Astrocyte of the cerebellum (primary cell): ENCODE data around the gene TLR9.

ENCODE experiments used
- DNase-seq: peaks from one replicate; pipeline ENCODE4 v3.0.0-alpha.2; 2011; ENCODE audit warnings: low read depth
- H3K4me3 ChIP-seq: 2 replicates; pipeline ENCODE4 v1.5.1; 2011; ENCODE audit warnings: mild to moderate bottlenecking, low read depth, low read length, moderate library complexity
- CTCF ChIP-seq: IDR thresholded peaks from 2 replicates; pipeline ENCODE4 v1.5.1; 2012; ENCODE audit warnings: low read length, low read depth, moderate library complexity, mild to moderate bottlenecking; ENCODE audit errors: missing control alignments
- in situ Hi-C: cut with HindIII; loops from 2 replicates; pipeline ENCODE4 v1.10.0; 2017; ENCODE audit warnings: low sequenced_read_pairs

TLR9 gene

GRCh38 chr3:52254608-52255007, 29.2 kb upstream of the TLR9 start:
- in situ Hi-C loops = no loop called here
- H3K4me3 ChIP-seq = no peak overlapping the region
- DNase-seq = no peak
- no peak for TF ChIP-seq CTCF

- no peak for DNase-seq
- no peak for TF ChIP-seq CTCF
- in situ Hi-C loops = no loop called here
- no peak overlapping the region for H3K4me3 ChIP-seq
These were observed 28.2 kb upstream of the TLR9 start for GRCh38 chr3:52253314-52254304.

GRCh38 chr3:52250122-52250521, 24.7 kb upstream of the TLR9 start:
- DNase-seq = no peak
- in situ Hi-C loops = no loop called here
- no peak overlapping the region for H3K4me3 ChIP-seq
- TF ChIP-seq CTCF = no peak

GRCh38 chr3:52249683-52250082, 24.2 kb upstream of the TLR9 start:
- TF ChIP-seq CTCF = no peak
- no peak for DNase-seq
- in situ Hi-C loops = no loop called here
- H3K4me3 ChIP-seq = no peak overlapping the region

DNA sequence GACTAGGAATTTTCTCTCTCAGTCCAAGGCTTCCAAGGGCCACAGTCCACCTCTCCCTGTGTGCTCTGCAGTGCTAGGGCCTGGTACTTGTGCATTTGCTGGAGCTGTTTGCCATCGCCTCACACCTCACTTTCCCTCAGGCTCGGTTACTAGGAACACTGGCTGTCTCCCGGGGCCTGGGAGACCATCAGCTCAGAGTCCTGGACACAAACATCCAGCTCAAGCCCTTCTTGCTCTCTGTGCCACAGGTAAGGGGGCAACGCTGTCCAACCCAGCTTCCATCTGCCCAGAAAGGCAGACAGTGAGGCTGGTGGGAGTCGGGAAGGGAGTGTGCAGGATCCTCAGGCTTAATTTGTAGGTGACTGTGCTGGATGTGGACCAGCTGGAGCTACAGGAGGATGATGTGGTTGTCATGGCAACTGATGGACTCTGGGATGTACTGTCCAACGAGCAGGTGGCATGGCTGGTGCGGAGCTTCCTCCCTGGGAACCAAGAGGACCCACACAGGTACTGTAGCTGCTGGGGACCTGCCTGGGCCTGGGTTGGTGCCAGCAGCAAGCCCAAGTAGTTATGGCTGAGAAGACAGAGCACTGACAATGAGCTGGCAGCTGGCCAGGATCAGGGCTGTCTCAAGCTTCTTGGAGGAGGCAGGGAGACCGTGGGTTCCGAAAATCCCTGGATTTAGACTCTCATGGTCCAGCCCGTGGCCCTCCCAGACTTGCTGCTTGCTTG, 23.5 kb upstream of the TLR9 start:
- no peak overlapping the region for H3K4me3 ChIP-seq
- in situ Hi-C loops = no loop called here
- DNase-seq = no peak

More for the DNA sequence above, 23.5 kb upstream of the TLR9 start:
- no peak for TF ChIP-seq CTCF
